ENCODE data around the gene BOC.

- TF ChIP-seq, protein P1, sequence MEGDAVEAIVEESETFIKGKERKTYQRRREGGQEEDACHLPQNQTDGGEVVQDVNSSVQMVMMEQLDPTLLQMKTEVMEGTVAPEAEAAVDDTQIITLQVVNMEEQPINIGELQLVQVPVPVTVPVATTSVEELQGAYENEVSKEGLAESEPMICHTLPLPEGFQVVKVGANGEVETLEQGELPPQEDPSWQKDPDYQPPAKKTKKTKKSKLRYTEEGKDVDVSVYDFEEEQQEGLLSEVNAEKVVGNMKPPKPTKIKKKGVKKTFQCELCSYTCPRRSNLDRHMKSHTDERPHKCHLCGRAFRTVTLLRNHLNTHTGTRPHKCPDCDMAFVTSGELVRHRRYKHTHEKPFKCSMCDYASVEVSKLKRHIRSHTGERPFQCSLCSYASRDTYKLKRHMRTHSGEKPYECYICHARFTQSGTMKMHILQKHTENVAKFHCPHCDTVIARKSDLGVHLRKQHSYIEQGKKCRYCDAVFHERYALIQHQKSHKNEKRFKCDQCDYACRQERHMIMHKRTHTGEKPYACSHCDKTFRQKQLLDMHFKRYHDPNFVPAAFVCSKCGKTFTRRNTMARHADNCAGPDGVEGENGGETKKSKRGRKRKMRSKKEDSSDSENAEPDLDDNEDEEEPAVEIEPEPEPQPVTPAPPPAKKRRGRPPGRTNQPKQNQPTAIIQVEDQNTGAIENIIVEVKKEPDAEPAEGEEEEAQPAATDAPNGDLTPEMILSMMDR (IDR thresholded peaks at IDR 0.05), result no peak
- no peak for TF ChIP-seq POLR2A (IDR thresholded peaks at IDR 0.05)
Measured at GRCh38 chr3:113193719-113194118, 17.6 kb upstream of the BOC start.
